GM21390 (cell line): ENCODE data around the gene FAF1.

Experiments used
- ATAC-seq: cut with Tn5 transposase; IDR thresholded peaks from one replicate; pipeline ENCODE4 v1.9.1; 2021; ENCODE audit not compliant: unreplicated experiment

The FAF1 gene

GRCh38 chr1:50978144-50978851 lies 18.2 kb upstream of the FAF1 start:
- peak; percentile 35 for ATAC-seq

- peak; percentile 53 for ATAC-seq
Observed at GRCh38 chr1:50977575-50978143, 17.6 kb upstream of the FAF1 start.

- peak; percentile 56 for ATAC-seq
Observed at GRCh38 chr1:50976890-50977574, 17.0 kb upstream of the FAF1 start.

GRCh38 chr1:50976111-50976889 lies 16.2 kb upstream of the FAF1 start:
- ATAC-seq = peak; percentile 15

- ATAC-seq = no peak
Observed at GRCh38 chr1:50975436-50975835, 15.4 kb upstream of the FAF1 start.

- no peak for ATAC-seq
Observed at GRCh38 chr1:50974618-50974935, 14.5 kb upstream of the FAF1 start.

- ATAC-seq = no peak
Observed at GRCh38 chr1:50973875-50974617, 14.0 kb upstream of the FAF1 start.

- no peak for ATAC-seq
Observed at GRCh38 chr1:50973255-50973654, 13.2 kb upstream of the FAF1 start.

- ATAC-seq = no peak
Observed at GRCh38 chr1:50972766-50973165, 12.7 kb upstream of the FAF1 start.

GRCh38 chr1:50971748-50972305 lies 11.8 kb upstream of the FAF1 start:
- no peak for ATAC-seq

GRCh38 chr1:50970931-50971582 lies 11.0 kb upstream of the FAF1 start:
- ATAC-seq = no peak

- ATAC-seq = no peak
Observed at GRCh38 chr1:50970509-50970887, 10.4 kb upstream of the FAF1 start.

- ATAC-seq = peak; percentile 26
Observed at GRCh38 chr1:50969611-50970508, 9.8 kb upstream of the FAF1 start, which contains the start of gene CDKN2C. CDKN2C (plus strand) TSS chr1:50970245; CDS start chr1:50970369, 124 bp downstream.

- peak; percentile 12 for ATAC-seq
Observed at GRCh38 chr1:50968821-50969610, 8.9 kb upstream of the FAF1 start.

- ATAC-seq = peak; percentile 63
Observed at GRCh38 chr1:50968158-50968820, 8.2 kb upstream of the FAF1 start.

- ATAC-seq = no peak
Observed at GRCh38 chr1:50967416-50968157, 7.5 kb upstream of the FAF1 start.

- no peak for ATAC-seq
Observed at GRCh38 chr1:50966991-50967390, 6.9 kb upstream of the FAF1 start.
